Measurements from ENCODE around the gene TMA7.

- no peak for TF ChIP-seq POLR2AphosphoS5 (IDR thresholded peaks at IDR 0.05)
- no peak for TF ChIP-seq POLR2A (IDR thresholded peaks at IDR 0.05)
These were observed 8.6 kb upstream of the TMA7 start for GRCh38 chr3:48431224-48432029.

Measured in sigmoid colon (tissue), 4 donors.